LNCaP clone FGC (cell line): ENCODE data around the gene TEX22.

Experiments used
- DNase-seq: peaks from one replicate; pipeline ENCODE4 v3.0.0-alpha.2; 2011; ENCODE audit warnings: low read depth
- H3K4me3 ChIP-seq: 2 replicates; pipeline ENCODE4 v1.5.1; 2011; ENCODE audit warnings: mild to moderate bottlenecking, low read depth, low read length, control low read depth
- CTCF ChIP-seq: IDR thresholded peaks from 2 replicates; pipeline ENCODE4 v1.5.1; 2012; ENCODE audit warnings: mild to moderate bottlenecking; ENCODE audit not compliant: control insufficient read depth, insufficient read depth; ENCODE audit errors: extremely low read depth

The TEX22 gene

GRCh38 chr14:105380756-105381155 is 17.6 kb upstream of the TEX22 start:
- TF ChIP-seq CTCF = no peak
- no peak for DNase-seq
- H3K4me3 ChIP-seq = no peak overlapping the region

GRCh38 chr14:105381446-105382342 is 16.6 kb upstream of the TEX22 start:
- TF ChIP-seq CTCF = no peak
- H3K4me3 ChIP-seq = no peak overlapping the region
- DNase-seq = no peak

DNA sequence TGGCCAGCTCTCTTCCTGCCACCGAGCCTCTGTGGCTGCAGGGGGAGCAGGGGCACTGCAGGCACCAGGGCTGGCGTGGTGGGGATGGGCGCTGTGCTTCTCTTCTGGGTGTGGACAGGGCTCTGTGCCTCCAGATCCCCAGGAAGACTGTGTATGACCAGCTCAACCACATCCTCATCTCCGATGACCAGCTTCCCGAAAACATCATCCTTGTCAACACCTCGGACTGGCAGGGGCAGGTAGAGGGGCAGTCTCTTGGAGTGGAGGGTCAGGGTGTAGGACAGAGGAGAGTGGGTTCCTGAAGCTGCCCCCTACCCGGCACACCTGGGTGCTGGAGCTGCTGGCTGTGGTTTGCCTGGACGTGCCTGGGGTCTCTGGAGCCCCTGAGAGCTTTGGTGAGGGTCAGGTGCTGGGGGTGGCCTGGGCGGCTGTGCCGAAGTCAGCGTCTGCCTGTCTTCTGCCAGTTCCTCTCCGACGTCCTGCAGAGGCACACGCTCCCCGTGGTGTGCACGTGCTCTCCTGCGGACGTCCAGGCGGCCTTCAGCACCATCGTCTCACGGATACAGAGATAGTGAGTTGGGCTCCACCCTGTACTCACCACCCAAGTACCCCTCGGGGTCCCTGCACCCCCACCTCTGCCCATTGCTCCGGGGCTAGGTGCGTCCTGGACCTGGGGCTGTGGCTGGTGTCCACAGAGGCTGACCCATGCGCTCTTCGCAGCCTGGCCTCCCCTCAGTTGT is 15.8 kb upstream of the TEX22 start:
- no peak overlapping the region for H3K4me3 ChIP-seq
- no peak for DNase-seq
- no peak for TF ChIP-seq CTCF

- TF ChIP-seq CTCF = no peak
- H3K4me3 ChIP-seq = no peak overlapping the region
- DNase-seq = no peak
Observed at GRCh38 chr14:105383083-105383730, 15.1 kb upstream of the TEX22 start.

- TF ChIP-seq CTCF = no peak
- DNase-seq = no peak
- H3K4me3 ChIP-seq = no peak overlapping the region
Observed at GRCh38 chr14:105384041-105384557, 14.2 kb upstream of the TEX22 start.

DNA sequence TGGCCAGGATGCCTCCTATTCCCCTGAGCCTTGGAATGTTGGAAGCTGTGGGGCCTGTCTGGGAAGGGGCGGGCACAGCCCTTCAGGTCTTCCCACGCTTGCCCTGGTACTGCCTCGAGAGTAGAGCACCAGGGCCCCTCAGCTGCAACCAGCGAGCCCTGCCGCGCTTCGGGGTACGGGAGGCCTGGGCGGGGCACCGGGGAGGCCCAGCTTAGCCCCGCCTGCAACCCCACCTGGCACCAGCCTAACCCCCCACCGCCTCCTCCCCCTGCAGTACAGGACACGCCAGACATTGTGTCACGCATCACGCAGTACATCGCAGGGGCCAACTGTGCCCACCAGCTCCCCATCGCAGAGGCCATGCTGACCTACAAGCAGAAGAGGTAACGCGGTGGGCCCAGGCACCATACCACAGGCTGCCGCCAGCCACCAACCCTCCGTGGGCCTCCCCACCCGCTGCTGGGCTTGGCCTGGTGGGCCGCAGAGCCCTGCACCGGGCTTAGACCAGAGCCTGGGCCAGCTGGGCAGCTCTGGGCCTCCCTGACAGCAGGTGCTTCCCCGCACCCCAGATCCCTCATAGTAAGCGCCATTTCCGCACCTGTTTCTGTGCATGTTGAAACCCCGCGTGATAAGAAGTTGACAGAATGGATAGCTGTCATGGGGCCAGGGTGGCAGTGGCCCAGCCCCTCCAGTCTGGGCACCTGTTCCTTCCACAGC is 13.6 kb upstream of the TEX22 start:
- no peak for DNase-seq
- no peak for TF ChIP-seq CTCF
- no peak overlapping the region for H3K4me3 ChIP-seq
